K562 (cell line): Measurements from ENCODE around the gene IFNGR2. TPM values are rescaled to one million over a fixed set of nuclear protein-coding genes. Genes with fewer than 3 reads are reported as not detected.

Experiments used
- ATAC-seq: fragments of 200-7000 bp; cut with Tn5 transposase; 3 replicates; pipeline ENCODE4 v1.9.1; 2020; ENCODE audit warnings: moderate library complexity
- BruUV-seq: library from RNA; stranded (reverse); fragments of 400-500 nt; replicated peaks from 2 replicates; lab custom pipeline; 2021; lab: Mats Ljungman, UMichigan
- CTCF ChIA-PET: fragments of 300-600 bp; formaldehyde crosslinking; extraction: SDS; loops from one replicate; lab custom pipeline; 2021; ENCODE audit warnings: low intra/inter-chr PET ratio; lab: Yijun Ruan, JAX
- POLR2A ChIA-PET: fragments of 300-600, 350-650 bp; sonication (Branson Sonifier 250); formaldehyde crosslinking; extraction: SDS; loops from one replicate; lab custom pipeline; 2021; ENCODE audit warnings: antibody characterized with exemption, inconsistent platforms; lab: Yijun Ruan, JAX
- DNase-seq, 4 experiments: peaks; one replicate each; pipeline versions ENCODE4 v3.0.0 to v3.0.0-alpha.2; 2011 to 2018; ENCODE audit warnings: low spot score in 3 of 4, mixed read lengths in 3 of 4; ENCODE audit errors: extremely low read depth in 1 of 4
- FAIRE-seq: peaks from 2 replicates; lab custom pipeline; 2011; peaks lifted over from hg19 to GRCh38; lab: Jason Lieb, UNC
- H2AFZ ChIP-seq: 2 replicates; pipeline ENCODE4 v1.6.0; 2011; ENCODE audit warnings: low read depth, low read length, control low read depth, inconsistent platforms
- H3K27ac ChIP-seq: fragments of 200-600 bp; 3 replicates; pipeline ENCODE4 v1.8.0; 2011; ENCODE audit warnings: low read depth, mild to moderate bottlenecking, control low read depth, inconsistent platforms, low read length, moderate library complexity, mixed read lengths; ENCODE audit errors: extremely low read depth
- H3K27me3 ChIP-seq, 2 experiments: fragments of 300-600 bp in 1 of 2; 2 replicates in 1 of 2; 3 replicates in 1 of 2; pipeline versions ENCODE4 v1.6.0 to v1.8.0; 2011; ENCODE audit warnings: inconsistent platforms in 2 of 2, low read length in 2 of 2, mild to moderate bottlenecking in 1 of 2, mixed read lengths in 1 of 2, moderate library complexity in 1 of 2; ENCODE audit not compliant: control insufficient read depth in 2 of 2, insufficient read depth in 2 of 2
- H3K36me3 ChIP-seq: fragments of 300-600 bp; 3 replicates; pipeline ENCODE4 v1.8.0; 2011; ENCODE audit warnings: mild to moderate bottlenecking, low read length, inconsistent platforms; ENCODE audit not compliant: control insufficient read depth, insufficient read depth
- H3K4me1 ChIP-seq, 2 experiments: fragments of 200-600 bp in 1 of 2; replicated peaks in 1 of 2; 2 replicates in 1 of 2; 3 replicates in 1 of 2; pipeline versions ENCODE4 v1.5.1 to v1.8.0; 2011; ENCODE audit warnings: inconsistent platforms in 2 of 2, low read length in 2 of 2, mild to moderate bottlenecking in 1 of 2, mixed read lengths in 1 of 2, moderate library complexity in 1 of 2; ENCODE audit not compliant: control insufficient read depth in 2 of 2, insufficient read depth in 2 of 2
- H3K4me2 ChIP-seq: 2 replicates; pipeline ENCODE4 v1.6.1; 2011; ENCODE audit warnings: low read length, control low read depth, inconsistent platforms, mixed read lengths; ENCODE audit not compliant: insufficient read depth
- H3K4me3 ChIP-seq: fragments of 200-600 bp; sonication (generic), shearing (Covaris generic); 2 replicates; pipeline ENCODE4 v1.5.1; 2016; ENCODE audit warnings: control low read depth, inconsistent platforms
- H3K79me2 ChIP-seq: fragments of 200-600 bp; 3 replicates; pipeline ENCODE4 v1.8.0; 2011; ENCODE audit warnings: low read length, inconsistent platforms; ENCODE audit not compliant: control insufficient read depth, insufficient read depth
- H3K9ac ChIP-seq, 2 experiments: 2 replicates each; pipeline versions ENCODE4 v1.6.0 to v1.6.1; 2011; ENCODE audit warnings: low read depth in 2 of 2, low read length in 2 of 2, control low read depth in 1 of 2, inconsistent platforms in 1 of 2, mild to moderate bottlenecking in 1 of 2, mixed read lengths in 1 of 2; ENCODE audit not compliant: insufficient read depth in 1 of 2
- H3K9me1 ChIP-seq: one replicate; pipeline ENCODE4 v1.6.0; 2011; ENCODE audit warnings: inconsistent platforms, mild to moderate bottlenecking, low read length, moderate library complexity; ENCODE audit not compliant: control insufficient read depth, insufficient read depth
- H3K9me3 ChIP-seq: replicated peaks from 2 replicates; pipeline ENCODE4 v1.5.1; 2011; ENCODE audit warnings: low read depth, low read length, inconsistent platforms; ENCODE audit not compliant: control insufficient read depth, insufficient read depth
- H4K20me1 ChIP-seq: replicated peaks from 2 replicates; pipeline ENCODE4 v1.6.1; 2011; ENCODE audit warnings: low read length, inconsistent platforms, mixed read lengths; ENCODE audit not compliant: control insufficient read depth, insufficient read depth
- ASH1L ChIP-seq: fragments of 450-650 bp; IDR thresholded peaks from 2 replicates; pipeline ENCODE4 v1.6.1; 2018; ENCODE audit warnings: borderline replicate concordance, mild to moderate bottlenecking, low read depth; ENCODE audit not compliant: partially characterized antibody
- CCNT2 ChIP-seq: IDR thresholded peaks from 2 replicates; pipeline ENCODE4 v1.6.1; 2011; ENCODE audit warnings: borderline replicate concordance, low read depth, mild to moderate bottlenecking, moderate library complexity, mixed read lengths, low read length; ENCODE audit not compliant: insufficient read length; ENCODE audit errors: extremely low read depth
- PPARD ChIP-seq: fragments of 250-450 bp; sonication (Bioruptor Pico); IDR thresholded peaks from 2 replicates; pipeline ENCODE4 v1.8.0; 2022; ENCODE audit warnings: inconsistent platforms, mild to moderate bottlenecking, moderate library complexity
- RAD21 ChIP-seq, 2 experiments: fragments of 250-450 bp in 1 of 2; fragments of 450-650 bp in 1 of 2; sonication (Bioruptor Pico) in 1 of 2; formaldehyde crosslinking in 1 of 2; IDR thresholded peaks in 1 of 2; conservative IDR thresholded peaks in 1 of 2; 2 replicates each; pipeline versions ENCODE4 v1.4.0 to v1.8.0; 2020 to 2022; ENCODE audit warnings: mild to moderate bottlenecking in 2 of 2, moderate library complexity in 1 of 2
- WGBS: fragments of 100-300 bp; shearing (Covaris generic); methylation state at CpG from one replicate; pipeline ENCODE4 v1.1.6; 2016; ENCODE audit warnings: low coverage, mixed read lengths; ENCODE audit not compliant: insufficient coverage; ENCODE audit errors: missing lambda C conversion rate; 5-methylcytosine and 5-hydroxymethylcytosine counted together
- in situ Hi-C: fragments of 300-500 bp; cut with MboI; formaldehyde crosslinking; loops from 4 replicates; pipeline ENCODE4 v1.15.0; 2018; ENCODE audit warnings: inconsistent platforms, mixed read lengths
- intact Hi-C: fragments of 100-400 bp; cut with micrococcal nuclease; formaldehyde crosslinking; loops from 2 replicates; pipeline ENCODE4 v1.14.2; 2022
- polyA plus RNA-seq, 8 experiments: library from polyadenylated mRNA; depleted of rRNA in 4 of 8; stranded (reverse) in 5 of 8; unstranded in 3 of 8; fragments of >200 nt; fragmentation: Nextera tagmentation in 2 of 8; fragmentation: Illumina TruSeq in 1 of 8; extraction: Ambion mirVana in 2 of 8; extraction: Trizol in 1 of 8; gene quantifications; 2 replicates each; pipeline versions ENCODE4 v1.2.1 to v1.2.3, GENCODE V29; 2011 to 2014; ENCODE audit warnings: inconsistent platforms in 1 of 8, missing spikeins in 1 of 8
- total RNA-seq, 7 experiments: library from RNA; depleted of rRNA in 6 of 7; stranded (reverse); fragments of >200 nt in 6 of 7; fragmentation: Illumina TruSeq in 2 of 7; extraction: Trizol in 2 of 7; gene quantifications; 2 replicates each; pipeline versions ENCODE4 v1.2.1 to v1.2.3, GENCODE V29; 2011 to 2021; ENCODE audit warnings: low replicate concordance in 1 of 7
- TF ChIP-seq, protein P1 (sequence below): fragments of 450-650 bp; formaldehyde crosslinking; conservative IDR thresholded peaks from 2 replicates; pipeline ENCODE4 v1.4.0; 2022; ENCODE audit warnings: mild to moderate bottlenecking, missing genetic modification characterization

The IFNGR2 gene
- total and polyA plus RNA-seq, 9 of the 15 experiments (the other 6 are each of a cell fraction or from before 2014, with no cell fraction given) = 6.7 to 58.0 (median 28.5) TPM

DNA sequence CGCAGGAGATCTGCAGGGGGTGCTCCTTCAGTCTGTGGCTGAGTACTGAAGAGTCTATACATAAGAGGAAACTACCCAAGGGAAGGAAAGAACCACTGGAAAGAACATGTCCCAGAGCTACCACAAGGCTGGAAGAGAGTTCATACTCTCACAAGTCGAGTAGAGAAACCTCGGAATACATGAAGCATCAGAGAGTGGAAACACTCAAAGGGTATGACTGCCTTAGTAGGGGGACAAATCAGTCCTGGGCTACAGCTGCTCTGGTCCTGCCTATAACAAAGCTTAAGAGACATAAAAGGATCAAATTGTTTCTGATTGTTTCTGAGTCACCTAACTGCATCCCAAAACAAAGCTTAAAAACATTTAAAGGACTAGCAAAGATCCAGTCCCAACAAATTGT lies 49.1 kb downstream of the IFNGR2 start:
- Histone ChIP-seq H3K27me3 (no peaks in the 10 kb centered on the region), H3K9ac (no peak overlapping the region), H3K4me1 (no peaks in the 10 kb centered on the region), H2AFZ (no peak overlapping the region), H3K27ac (no peak overlapping the region), H3K9me1 (no peaks in the 10 kb centered on the region), H3K36me3 (peaks cover 40% of the 10 kb centered on the region), H3K4me2 (no peak overlapping the region), H3K79me2 (no peaks in the 10 kb centered on the region), H3K9me3 (no peaks in the 10 kb centered on the region), H3K4me3 (no peak overlapping the region), H4K20me1 (no peaks in the 10 kb centered on the region)
- DNase-seq (peak in 1 of 4 experiments; percentile 6), FAIRE-seq (no peak), ATAC-seq (peak; percentile 60)
- POLR2A ChIA-PET = interaction anchor here (0.5 to 1.8 kb wide), 3 partner anchors 8 to 556 kb away, joined by 3 to 6 read pairs (median 4); no protein-coding TSS in a partner anchor
- BruUV-seq = no TSS peak
- CTCF ChIA-PET = no interaction called here
- WGBS = 77% methylated on average over 3 of the region's 3 CpGs
- intact Hi-C loops = no loop called here
- in situ Hi-C loops = no loop called here
- TF ChIP-seq, protein P1, sequence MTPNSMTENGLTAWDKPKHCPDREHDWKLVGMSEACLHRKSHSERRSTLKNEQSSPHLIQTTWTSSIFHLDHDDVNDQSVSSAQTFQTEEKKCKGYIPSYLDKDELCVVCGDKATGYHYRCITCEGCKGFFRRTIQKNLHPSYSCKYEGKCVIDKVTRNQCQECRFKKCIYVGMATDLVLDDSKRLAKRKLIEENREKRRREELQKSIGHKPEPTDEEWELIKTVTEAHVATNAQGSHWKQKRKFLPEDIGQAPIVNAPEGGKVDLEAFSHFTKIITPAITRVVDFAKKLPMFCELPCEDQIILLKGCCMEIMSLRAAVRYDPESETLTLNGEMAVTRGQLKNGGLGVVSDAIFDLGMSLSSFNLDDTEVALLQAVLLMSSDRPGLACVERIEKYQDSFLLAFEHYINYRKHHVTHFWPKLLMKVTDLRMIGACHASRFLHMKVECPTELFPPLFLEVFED (CRISPR knock-in tag) = no peak
- TF ChIP-seq RAD21 (CRISPR knock-in tag; conservative IDR thresholded peaks at IDR 0.05 in 1 of 2, IDR thresholded peaks at IDR 0.05 in 1 of 2) = no peak
- no peak for TF ChIP-seq PPARD (CRISPR knock-in tag)
- no peak for TF ChIP-seq CCNT2
- TF ChIP-seq ASH1L = no peak
